Activated naive CD4-positive, alpha-beta T cell (primary cell): ENCODE results near the gene ATXN1.

Experiments
- DNase-seq, 4 experiments: peaks; one replicate each; lab custom pipeline; 2025; lab: John Stamatoyannopoulos, UW

Gene ATXN1

DNA sequence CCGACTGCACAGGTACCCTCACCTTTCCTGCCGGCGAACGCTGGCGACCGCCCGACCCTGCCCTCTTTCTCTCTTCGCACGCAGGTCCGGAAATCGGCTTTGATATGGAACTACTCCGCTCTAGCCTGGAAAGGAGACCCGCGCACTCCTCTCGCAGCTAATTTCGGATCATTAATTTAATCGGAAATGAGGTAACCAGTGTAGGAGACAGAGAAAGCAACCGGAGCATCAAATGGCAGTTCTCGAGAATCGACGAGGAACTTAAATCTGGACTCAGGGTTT lies 949 bp upstream of the ATXN1 start:
- no peak for DNase-seq

DNA sequence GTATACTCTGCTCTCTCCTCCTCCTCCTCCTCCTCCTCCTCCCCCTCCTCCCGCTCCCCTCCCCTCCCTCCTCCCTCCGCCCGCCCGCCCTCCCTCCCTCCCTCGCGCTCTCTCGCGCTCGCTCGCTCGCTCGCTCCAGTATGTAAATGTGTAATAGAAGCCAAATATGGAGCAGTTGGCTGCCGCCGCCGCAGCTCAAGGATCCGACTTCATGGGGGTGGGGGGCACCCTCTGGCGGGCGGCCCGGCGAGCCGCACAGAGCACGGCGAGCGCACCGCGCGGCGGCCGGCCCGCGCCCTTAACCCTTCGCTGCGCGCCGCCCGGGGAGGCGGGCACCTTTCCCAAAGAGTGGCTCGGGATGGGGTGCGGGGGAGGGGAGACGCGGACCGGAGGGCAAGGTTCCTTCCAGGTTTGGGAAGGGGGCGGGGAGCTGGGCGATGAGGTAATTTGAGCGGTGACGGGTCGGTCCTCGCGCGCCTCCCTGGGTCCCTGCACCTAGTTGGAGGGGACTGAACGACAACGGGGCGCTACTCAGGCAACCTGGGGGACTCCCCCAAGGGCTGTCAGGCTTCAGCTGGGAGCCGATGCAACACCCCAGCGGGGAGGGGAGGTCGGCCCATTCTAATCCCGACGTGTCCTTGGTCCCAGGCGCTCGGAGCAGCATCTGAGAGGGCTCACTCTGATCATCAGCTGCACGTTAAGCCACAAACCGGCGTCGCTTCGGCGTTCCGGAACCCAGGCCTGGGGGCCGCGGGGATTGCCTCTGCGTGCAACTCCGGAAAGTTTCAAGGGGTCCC lies 409 bp upstream of the ATXN1 start:
- DNase-seq: peak; percentile 62 to 77 (median 73)

DNA sequence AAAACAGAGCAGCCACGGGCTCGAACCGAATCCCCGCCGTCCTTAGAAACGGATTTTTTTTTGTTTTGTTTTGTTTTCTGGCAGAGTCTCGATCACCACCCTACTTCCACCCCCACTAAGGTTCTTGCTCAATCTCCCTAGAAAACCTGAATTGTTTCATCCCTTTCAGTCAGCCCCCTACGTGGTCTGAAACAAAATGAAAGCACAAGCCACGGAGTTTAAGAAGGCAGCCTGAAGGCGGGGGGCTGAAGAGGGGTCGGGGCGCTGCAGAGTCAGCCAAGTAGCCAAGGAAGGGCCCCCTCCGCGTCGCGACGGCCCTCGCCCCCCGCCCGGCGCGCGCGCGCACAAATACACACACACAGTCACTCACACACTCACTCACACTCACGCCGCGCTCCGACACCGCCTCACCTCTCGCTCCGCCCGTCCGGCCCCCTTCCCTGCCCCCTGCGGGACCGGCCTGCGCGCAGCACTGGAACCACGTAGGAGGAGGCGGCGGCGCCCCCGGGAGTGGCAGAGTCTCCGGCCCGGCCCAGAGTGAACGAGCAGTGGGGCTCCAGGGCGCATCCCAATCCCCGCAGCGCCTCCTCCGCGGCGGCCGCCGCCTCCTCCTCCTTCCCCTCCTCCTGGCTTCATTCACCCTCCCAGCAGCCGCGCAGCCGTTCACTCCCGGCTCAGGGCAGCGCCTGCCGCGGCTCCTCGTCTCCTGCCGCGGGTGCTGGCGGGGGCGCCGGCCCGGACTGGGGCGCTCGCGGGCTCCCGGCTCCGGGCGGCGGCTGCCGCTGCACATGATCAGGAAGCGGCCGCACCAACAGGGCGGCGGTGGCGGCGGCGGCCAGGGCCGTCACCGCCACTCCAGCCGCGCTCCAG lies 1.4 kb downstream of the ATXN1 start:
- peak; percentile 24 to 57 (median 44) for DNase-seq

DNA sequence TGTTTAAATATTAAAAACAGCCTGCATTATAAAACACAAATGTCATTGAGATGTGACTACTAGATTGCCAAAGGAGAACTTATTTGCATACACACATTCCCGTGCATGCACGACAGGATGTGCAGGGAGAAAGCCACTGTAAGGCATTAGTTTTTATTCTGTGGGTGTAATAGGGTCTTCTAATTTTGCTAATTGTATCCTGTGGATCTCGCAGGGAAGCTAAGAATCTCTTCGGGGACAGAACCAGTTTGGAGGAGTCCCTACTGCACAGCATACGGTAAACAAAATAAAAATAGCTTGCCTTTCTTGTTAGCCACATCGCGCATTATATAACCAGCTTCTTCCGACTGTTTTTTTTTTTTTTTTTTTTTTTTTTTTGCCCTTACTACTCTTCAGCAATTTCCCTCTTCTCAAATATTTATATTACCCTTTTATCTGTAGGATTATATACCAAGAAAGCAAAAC lies 2.0 kb downstream of the ATXN1 start:
- DNase-seq: no peak

- DNase-seq: no peak
These were observed 2.9 kb downstream of the ATXN1 start for GRCh38 chr6:16758163-16758975.

- DNase-seq: no peak
These were observed 3.9 kb downstream of the ATXN1 start for GRCh38 chr6:16757332-16757731.

- no peak for DNase-seq
These were observed 4.5 kb downstream of the ATXN1 start for GRCh38 chr6:16756660-16757255.

DNA sequence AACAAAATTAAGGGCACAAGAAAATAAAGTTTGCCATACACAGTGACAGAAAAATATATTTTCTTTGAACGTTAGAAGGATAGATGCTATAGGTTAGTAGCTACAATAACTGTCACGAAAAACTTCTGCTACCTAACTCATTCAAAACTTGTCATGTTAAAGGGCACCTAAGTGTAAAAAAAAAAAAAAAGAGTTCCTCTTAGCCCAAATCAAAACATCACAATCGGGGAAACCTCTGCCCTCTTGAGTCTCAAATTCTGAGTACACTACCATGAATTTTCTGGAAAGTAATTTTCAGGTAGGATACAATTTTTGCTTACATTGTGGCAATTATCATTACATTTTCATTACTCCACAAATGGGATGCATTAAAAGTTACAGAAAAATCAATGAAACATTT lies 5.7 kb downstream of the ATXN1 start:
- DNase-seq: no peak

DNA sequence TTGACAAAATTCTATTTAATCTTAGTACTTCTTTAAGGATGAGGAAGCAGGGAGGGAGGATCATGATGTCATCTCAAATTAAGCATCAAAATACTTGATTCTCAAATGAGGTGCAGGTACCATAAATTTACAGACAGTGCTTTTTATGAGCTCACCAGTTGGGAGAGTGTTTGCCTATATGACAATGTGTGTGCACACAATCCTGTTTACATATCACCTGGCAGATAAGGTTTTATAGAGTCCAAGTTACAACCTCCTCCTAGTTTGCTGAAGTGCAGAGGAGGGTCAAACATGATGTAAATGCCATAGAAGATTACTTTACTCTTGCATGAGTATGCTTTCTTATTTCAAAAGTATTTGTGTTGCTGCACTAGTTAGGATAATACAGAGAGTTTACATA lies 6.4 kb downstream of the ATXN1 start:
- DNase-seq: no peak

DNA sequence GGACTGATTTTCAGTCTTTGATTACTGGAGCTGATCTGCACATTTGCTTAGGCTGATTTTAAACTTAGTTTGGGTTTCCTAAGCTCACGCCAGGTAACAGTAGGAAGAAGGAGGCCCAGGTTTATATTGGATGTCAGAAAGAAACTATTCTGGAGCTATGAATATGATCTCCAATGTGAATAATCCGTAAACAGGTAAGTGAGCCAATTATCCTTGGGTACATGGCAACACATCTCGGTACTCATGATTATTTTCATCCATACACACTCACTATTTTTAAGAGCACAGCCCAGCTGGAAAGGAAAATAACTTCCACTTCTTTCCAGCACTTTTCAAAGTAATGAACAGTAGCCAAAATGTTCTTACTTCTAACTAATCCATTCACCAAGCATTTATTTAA lies 7.0 kb downstream of the ATXN1 start:
- DNase-seq: no peak

GRCh38 chr6:16753341-16753740 lies 7.9 kb downstream of the ATXN1 start:
- no peak for DNase-seq

GRCh38 chr6:16752206-16752866 lies 8.9 kb downstream of the ATXN1 start:
- DNase-seq: no peak

DNA sequence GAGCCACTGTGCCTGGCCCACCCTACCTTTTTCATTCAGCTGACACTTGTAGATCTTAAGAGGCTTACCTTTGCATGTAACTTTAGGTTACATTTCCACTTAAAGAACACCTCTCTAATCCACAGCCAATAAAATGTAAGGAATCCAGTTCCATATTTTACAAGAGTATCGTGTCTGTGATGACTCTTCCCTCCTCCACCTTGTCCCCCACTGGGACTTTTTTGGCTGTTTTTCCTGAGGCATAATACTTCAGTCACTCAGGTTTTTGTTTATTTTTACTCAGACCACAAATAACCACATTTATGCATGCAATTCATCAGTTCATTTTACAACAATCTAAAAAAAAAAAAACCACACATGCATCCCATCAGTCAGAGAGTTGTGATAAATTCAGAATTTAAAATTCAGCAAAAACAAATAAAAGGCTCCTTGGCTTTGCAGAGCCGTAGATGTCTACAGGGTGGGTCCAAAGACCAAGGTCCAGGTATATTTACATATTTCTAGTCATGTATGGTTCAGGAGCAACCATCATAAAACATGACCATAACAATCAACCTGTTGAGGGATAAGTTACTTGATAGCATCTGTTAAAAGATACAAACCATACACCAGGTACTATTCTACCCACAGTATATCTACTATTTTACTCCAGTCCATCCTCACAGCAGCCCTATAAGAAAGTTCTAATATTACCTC lies 9.9 kb downstream of the ATXN1 start:
- DNase-seq: no peak

DNA sequence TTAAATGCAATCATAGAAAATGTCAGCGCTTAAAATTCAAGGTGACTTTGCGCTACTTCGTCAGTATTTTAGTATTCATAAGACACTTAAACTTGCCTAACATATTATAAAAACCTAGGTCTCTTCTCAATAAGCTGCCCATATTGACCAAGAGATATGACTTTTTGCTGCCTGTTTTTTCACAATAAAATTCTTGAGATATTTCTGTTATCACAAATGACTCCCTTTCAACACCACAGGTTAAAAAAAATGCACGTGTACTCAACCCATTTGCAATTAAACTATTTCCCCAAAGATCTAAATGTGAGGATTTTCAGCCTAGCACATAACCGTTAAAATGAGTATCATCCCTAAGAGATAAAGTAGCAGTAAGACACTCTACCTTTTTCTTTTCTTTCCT lies 10.7 kb downstream of the ATXN1 start:
- no peak for DNase-seq

- no peak for DNase-seq
These were observed 11.5 kb downstream of the ATXN1 start for GRCh38 chr6:16749516-16750485.

- no peak for DNase-seq
These were observed 13.3 kb downstream of the ATXN1 start for GRCh38 chr6:16748025-16748319.

DNA sequence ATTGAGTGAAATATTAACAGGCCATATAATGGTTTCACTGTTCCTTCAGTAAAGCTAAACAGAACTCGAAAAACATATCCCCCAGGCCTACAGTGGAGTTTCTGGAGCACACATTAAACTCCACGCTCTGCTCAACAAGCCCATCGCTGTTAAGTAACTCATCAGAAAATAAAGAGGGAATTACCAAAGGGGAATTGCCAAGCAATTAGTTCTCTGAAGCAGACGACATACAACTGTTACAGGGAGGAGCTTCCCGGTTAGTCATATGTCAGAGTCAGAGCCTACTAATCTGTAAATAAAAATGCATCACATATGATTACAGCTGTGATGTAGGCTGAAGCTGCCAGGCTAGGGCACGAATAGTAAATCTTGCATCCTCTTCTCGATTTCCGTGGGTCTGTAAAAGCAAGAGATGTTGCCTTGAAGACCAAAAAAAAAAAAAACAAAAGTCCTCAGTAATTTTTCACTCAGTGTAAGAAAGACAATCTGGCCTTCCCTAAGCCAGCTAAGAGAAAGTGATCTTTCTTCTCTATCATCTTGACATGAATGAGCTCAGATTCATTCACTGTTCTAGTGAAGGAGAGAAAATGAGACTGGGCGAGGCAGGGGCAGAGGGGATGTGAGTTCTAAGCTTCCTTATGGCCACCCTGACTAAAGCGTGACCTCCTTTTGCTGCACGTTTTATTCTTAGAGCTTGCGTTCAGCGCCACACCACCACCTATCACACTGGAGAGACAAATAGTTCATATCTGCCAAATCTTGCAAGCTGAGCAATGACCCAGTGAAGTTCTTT lies 13.8 kb downstream of the ATXN1 start:
- no peak for DNase-seq

- no peak for DNase-seq
These were observed 14.4 kb downstream of the ATXN1 start for GRCh38 chr6:16746812-16747211.

DNA sequence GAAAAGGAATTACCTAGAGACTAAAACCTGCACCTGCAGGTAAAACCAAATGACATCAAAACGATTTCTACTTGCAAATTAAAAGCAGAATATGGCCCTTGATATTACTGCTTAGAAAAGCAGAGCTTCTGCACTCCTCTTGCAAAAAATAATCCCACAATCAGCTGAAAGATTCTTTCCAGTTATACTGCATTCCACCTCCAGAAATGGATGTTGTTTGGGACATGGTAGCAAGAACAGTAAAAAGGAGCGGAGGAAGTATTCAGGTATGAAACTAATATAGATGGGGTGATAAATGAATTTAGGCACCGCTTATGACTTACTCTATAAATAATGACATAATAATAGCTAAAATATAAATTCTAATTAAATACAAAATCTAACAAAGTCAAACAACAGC lies 14.9 kb downstream of the ATXN1 start:
- DNase-seq: no peak
